ENCODE measurements around the gene MYO1B.

MYO1B gene

DNA sequence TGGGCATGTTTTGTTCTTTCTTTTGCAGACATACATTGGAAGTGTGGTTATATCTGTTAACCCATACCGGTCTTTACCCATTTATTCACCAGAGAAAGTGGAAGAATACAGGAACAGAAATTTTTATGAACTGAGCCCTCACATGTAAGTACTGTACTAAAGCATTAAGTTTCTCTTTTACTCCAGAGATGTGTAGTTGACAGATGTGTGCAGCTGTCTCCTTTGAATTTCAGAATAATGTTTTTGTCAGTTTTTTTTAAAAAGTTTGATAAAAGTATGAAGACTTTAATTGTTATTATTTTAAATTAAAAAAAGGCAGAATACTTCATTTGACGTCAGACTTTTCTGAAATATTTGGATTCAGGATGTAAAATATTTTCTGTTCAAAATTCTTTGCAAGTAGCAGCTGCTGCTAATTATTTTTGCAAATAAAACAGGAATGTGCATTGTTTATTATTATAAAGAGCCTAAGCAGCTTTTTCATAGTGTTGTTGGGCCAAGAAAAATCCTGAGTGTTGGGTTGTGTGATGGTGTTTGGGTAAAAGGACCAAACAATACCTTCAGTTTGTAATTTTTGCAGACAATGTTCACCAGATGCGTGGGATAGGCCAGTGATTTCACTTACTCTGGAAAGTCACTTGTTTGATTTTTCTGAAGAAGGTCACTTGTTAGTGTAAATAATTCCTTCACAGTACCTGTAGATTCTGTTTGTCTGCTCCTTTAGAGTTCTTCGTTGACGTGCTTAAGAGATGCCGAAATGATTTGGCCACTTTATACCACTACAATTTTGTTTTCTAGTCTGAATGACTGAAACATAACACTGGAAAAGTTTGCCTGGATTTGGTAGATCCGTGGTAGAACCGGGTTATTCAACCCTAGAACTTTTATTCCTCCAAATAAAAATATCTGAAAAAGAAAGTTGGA is 51.1 kb downstream of the MYO1B start:
- Mint-ChIP-seq H3K9me3 (no peaks in the 10 kb centered on the region), H3K27me3 (peaks cover 7% of the 10 kb centered on the region), H3K4me3 (no peak overlapping the region), H3K4me1 (no peaks in the 10 kb centered on the region), H3K27ac (ENCODE audit: low read depth) (no peak overlapping the region), H3K36me3 (ENCODE audit: insufficient read depth) (no peaks in the 10 kb centered on the region)
- ATAC-seq (replicated peaks; ENCODE audit: extremely low read depth, poor library complexity, severe bottlenecking) (no peak), DNase-seq (ENCODE audit: low spot score in 2 of 2) (no peak)

DNA sequence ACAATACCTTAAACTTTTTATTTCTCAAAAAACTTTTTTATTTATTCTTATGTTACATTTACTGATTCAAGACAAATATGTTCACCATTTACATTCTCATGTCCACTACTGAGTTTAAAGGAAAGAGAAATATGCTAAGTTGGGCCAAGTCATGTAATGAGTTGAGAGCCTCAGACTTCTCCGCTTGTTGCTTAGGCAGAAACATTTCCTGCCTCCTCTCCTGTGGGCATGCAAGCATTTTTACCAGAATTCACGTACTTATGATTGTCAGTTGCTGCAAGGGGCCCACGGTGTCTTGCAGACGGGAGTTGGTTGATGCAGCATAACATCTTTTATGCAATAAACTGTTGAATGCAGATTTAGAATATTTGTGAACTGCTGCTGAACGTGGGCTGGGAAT is 51.8 kb downstream of the MYO1B start:
- no peaks in the 10 kb centered on the region for H3K4me1 Mint-ChIP-seq
- H3K27ac Mint-ChIP-seq (ENCODE audit: low read depth): no peak overlapping the region
- H3K9me3 Mint-ChIP-seq: no peaks in the 10 kb centered on the region
- DNase-seq (ENCODE audit: low spot score in 2 of 2) (no peak), ATAC-seq (replicated peaks; ENCODE audit: extremely low read depth, poor library complexity, severe bottlenecking) (no peak)
- H3K27me3 Mint-ChIP-seq: peaks cover 14% of the 10 kb centered on the region
- H3K4me3 Mint-ChIP-seq: no peak overlapping the region
- no peaks in the 10 kb centered on the region for H3K36me3 Mint-ChIP-seq (ENCODE audit: insufficient read depth)

DNA sequence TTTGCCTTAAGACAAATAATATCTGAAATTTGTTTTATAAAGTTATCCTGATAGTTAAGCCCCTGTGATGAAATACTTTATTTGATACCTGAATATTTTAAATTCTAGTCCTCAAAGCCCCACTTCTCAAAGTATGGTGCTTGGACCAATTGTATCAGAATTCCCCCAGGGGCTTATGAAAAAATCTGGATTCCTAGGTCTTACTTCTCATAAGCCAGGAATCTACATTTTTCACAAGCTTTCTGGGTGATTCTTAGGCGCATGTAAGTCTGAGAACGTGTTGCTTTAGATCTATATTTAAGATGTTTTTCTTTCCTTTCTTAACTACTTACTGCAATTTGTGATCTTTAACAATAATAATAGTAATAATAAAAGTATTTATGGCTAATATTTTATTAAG is 53.1 kb downstream of the MYO1B start:
- Mint-ChIP-seq H3K36me3 (ENCODE audit: insufficient read depth) (no peaks in the 10 kb centered on the region), H3K27ac (ENCODE audit: low read depth) (no peak overlapping the region), H3K9me3 (no peaks in the 10 kb centered on the region), H3K4me3 (no peak overlapping the region), H3K4me1 (no peaks in the 10 kb centered on the region), H3K27me3 (peaks cover 18% of the 10 kb centered on the region)
- no peak for ATAC-seq (replicated peaks; ENCODE audit: extremely low read depth, poor library complexity, severe bottlenecking)
- DNase-seq (ENCODE audit: low spot score in 2 of 2): no peak

DNA sequence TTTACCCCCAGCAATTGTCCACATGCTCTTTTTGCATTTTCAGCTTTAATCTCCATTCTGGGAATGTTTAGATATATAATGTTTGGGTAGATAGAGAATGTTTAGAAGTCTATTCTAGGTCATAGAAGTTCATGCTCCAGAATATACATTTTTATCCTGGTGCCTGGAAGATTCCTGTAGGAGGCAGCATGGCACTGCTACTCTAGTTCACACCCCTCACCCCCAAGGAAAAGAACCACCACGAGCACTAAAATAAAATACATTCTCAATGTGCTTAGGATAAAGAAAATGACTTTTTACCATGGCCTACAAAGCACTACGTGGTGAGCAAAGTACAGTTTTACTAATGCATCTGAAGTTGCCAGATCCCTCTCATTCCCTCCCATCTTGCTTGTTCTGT is 53.8 kb downstream of the MYO1B start:
- no peaks in the 10 kb centered on the region for H3K4me1 Mint-ChIP-seq
- peaks cover 18% of the 10 kb centered on the region for H3K27me3 Mint-ChIP-seq
- no peaks in the 10 kb centered on the region for H3K36me3 Mint-ChIP-seq (ENCODE audit: insufficient read depth)
- DNase-seq (ENCODE audit: low spot score in 2 of 2): no peak
- no peak for ATAC-seq (replicated peaks; ENCODE audit: extremely low read depth, poor library complexity, severe bottlenecking)
- H3K9me3 Mint-ChIP-seq: no peaks in the 10 kb centered on the region
- no peak overlapping the region for H3K4me3 Mint-ChIP-seq
- no peak overlapping the region for H3K27ac Mint-ChIP-seq (ENCODE audit: low read depth)

DNA sequence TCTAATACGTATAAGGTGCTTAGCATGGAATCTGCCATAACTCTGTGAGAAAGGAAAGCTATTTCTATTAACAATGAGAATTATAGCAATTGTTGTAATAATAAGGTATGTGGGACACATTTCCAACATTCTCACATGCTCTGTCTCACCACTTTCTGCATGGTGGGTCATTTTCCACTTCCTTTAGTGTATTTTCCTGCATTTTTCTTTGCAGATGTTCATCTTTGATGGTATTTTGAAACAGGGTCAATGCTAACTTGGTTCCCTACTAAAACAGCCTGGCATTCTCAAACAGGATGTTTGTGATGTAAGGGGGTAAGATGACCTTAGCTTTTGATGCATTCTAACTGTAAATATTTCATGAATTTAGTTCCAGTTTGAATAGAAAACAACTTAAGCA is 54.7 kb downstream of the MYO1B start:
- no peak for DNase-seq (ENCODE audit: low spot score in 2 of 2)
- no peak overlapping the region for H3K27ac Mint-ChIP-seq (ENCODE audit: low read depth)

DNA sequence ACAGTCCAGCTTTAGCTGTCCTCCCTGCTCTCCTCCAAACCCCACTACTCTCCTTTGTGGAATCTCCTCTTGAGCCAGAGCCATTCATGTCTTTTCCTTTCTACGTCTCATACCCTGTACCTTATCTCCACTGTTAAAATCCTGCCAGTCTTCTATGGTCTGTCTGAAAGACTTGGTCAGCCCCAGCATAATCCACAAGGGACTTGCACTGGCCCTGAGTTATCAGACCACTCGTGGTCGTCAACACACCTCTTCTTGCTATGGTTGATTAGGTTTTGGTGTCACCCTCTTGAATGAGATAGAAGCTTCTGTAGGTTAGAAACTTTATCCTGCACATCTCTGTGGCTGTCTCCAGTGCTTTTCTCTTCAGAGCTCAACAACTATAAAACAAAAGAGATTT is 56.8 kb downstream of the MYO1B start:
- H3K9me3 Mint-ChIP-seq: no peaks in the 10 kb centered on the region
- H3K4me3 Mint-ChIP-seq: no peak overlapping the region
- H3K4me1 Mint-ChIP-seq: no peaks in the 10 kb centered on the region
- peaks cover 26% of the 10 kb centered on the region for H3K27me3 Mint-ChIP-seq
- ATAC-seq (replicated peaks; ENCODE audit: extremely low read depth, poor library complexity, severe bottlenecking) (no peak), DNase-seq (ENCODE audit: low spot score in 2 of 2) (no peak)
- no peaks in the 10 kb centered on the region for H3K36me3 Mint-ChIP-seq (ENCODE audit: insufficient read depth)
- no peak overlapping the region for H3K27ac Mint-ChIP-seq (ENCODE audit: low read depth)

More for the DNA sequence above, 54.7 kb downstream of the MYO1B start:
- ATAC-seq (replicated peaks; ENCODE audit: extremely low read depth, poor library complexity, severe bottlenecking): no peak
- no peaks in the 10 kb centered on the region for H3K4me1 Mint-ChIP-seq
- no peak overlapping the region for H3K4me3 Mint-ChIP-seq
- no peaks in the 10 kb centered on the region for H3K36me3 Mint-ChIP-seq (ENCODE audit: insufficient read depth)
- peaks cover 18% of the 10 kb centered on the region for H3K27me3 Mint-ChIP-seq
- no peaks in the 10 kb centered on the region for H3K9me3 Mint-ChIP-seq

DNA sequence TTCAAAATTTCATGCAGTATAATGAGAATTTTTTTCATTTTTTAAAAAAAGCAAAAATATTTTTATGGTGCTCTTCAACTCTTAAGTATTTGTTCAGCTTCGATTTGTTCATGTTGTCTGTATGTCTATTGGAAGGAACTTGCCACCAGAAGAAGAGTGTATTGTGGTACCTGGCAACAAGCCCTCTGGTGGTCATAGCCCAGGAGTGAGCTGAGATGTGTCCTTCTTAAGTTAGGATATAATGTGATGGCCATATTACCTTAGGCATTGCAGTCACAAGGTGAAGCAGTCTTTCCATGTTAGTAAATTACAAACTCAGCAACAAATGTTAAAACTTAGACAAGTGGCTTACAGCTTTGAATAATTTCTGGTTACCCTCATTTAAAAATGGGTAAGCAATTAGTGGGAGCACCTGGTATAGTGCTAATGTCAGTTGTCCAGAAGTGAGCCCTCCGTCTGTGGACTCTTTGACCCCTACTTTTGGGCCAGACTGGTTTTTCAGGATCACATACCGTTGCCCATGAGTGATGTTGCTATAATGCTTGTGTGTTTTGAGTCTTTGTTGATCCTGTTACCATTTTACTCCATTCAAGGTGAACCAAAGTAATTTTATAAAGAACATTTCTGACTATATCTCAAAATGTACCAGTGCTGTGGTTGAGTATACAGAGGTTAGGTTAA is 57.4 kb downstream of the MYO1B start:
- no peaks in the 10 kb centered on the region for H3K4me1 Mint-ChIP-seq
- H3K9me3 Mint-ChIP-seq: no peaks in the 10 kb centered on the region
- H3K4me3 Mint-ChIP-seq: no peak overlapping the region
- no peak for ATAC-seq (replicated peaks; ENCODE audit: extremely low read depth, poor library complexity, severe bottlenecking)
- peaks cover 26% of the 10 kb centered on the region for H3K27me3 Mint-ChIP-seq
- no peaks in the 10 kb centered on the region for H3K36me3 Mint-ChIP-seq (ENCODE audit: insufficient read depth)
- no peak for DNase-seq (ENCODE audit: low spot score in 2 of 2)
- no peak overlapping the region for H3K27ac Mint-ChIP-seq (ENCODE audit: low read depth)

DNA sequence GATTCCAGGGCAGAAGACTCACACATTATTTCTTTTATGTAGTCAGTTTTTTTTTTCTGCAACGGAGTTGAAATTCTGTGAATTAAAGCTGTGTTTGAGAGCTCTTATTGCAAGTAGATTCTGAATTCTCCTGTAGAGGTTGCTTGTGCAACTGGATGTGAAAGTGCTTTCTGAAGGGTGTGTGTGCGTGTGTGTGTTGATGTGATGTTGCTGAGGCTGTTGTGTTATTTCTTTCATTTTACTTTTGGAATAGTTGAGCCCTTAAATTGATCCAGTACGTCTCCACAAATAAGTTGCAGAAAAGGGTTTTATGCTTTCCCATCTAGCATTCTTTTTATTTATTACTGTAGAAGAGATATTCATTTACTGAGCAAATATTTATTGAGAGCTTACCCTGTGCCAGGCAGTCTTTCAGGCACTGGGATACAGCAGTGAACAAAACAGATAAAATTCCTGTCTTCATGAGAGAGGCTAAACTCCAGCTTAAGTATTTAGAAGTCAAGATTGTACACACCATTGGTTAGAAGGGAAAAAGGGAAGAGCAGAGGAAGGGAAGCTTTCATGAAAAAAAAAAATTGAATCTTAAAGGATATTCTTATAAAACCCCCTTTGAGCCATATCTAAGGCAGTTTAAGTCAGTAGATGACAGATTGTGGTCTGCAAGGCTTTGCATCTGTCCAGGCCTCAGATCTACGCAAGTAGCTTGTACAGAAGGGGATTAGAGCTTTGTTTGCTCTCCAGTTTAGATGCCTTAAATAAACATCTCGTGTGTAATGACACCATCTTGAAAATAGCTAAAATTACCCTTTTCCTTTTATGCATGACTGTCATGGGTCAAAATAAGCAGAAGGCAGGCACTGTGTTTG is 58.2 kb downstream of the MYO1B start:
- no peak for DNase-seq (ENCODE audit: low spot score in 2 of 2)
- Mint-ChIP-seq H3K27me3 (peaks cover 26% of the 10 kb centered on the region), H3K36me3 (ENCODE audit: insufficient read depth) (no peaks in the 10 kb centered on the region)

DNA sequence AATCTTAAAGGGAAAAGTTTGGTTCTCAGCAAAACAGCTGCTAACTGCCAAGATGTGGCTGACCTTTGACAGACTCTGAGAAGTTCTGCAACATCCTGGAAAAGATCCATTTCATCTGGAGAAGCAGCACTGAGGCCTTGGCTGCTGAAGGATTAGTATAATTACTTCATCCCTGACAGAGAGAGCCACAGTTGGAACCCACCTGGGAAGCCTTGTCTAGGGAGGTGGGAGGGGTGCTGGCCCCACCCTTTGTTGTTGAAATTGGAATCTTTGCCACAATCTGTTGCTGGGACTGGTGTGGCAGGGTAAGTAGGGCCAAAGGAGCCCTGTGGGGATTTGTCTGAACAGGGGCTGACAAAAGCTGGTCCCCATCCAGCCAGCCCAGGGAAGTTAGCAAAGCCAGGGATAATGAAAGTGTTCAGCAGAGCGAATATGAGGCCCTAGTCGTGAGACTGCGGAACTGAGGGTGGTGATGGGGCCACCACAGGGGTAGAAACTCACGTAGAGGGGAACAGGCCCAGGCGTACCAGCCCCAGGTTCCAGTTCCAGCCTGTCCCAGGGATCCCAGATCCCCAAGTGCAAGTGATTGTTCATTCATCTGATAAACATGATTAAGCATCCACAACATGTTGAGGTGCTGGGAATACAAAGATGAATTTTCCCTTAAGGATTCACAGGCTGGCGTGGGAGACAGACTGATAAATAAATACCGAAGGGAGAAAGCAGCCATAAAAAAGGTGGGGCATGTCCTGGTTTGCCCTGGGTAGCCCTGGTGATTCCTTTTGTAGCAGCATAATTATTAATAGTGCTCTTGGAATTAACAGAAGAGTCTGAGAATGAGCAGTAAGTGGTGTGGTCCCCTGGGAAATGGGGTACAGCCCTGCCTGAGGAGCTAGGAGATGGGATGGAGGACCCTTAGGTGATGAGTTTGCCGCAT is 60.0 kb downstream of the MYO1B start:
- DNase-seq (ENCODE audit: low spot score in 2 of 2) (no peak), ATAC-seq (replicated peaks; ENCODE audit: extremely low read depth, poor library complexity, severe bottlenecking) (no peak)
- H3K27me3 Mint-ChIP-seq: peaks cover 26% of the 10 kb centered on the region
- no peak overlapping the region for H3K27ac Mint-ChIP-seq (ENCODE audit: low read depth)
- no peaks in the 10 kb centered on the region for H3K4me1 Mint-ChIP-seq
- peaks cover under 1% of the 10 kb centered on the region for H3K36me3 Mint-ChIP-seq (ENCODE audit: insufficient read depth)
- no peaks in the 10 kb centered on the region for H3K9me3 Mint-ChIP-seq
- H3K4me3 Mint-ChIP-seq: no peak overlapping the region

More for the DNA sequence above, 58.2 kb downstream of the MYO1B start:
- no peak for ATAC-seq (replicated peaks; ENCODE audit: extremely low read depth, poor library complexity, severe bottlenecking)
- H3K9me3 Mint-ChIP-seq: no peaks in the 10 kb centered on the region
- no peaks in the 10 kb centered on the region for H3K4me1 Mint-ChIP-seq
- H3K27ac Mint-ChIP-seq (ENCODE audit: low read depth): no peak overlapping the region
- H3K4me3 Mint-ChIP-seq: no peak overlapping the region

DNA sequence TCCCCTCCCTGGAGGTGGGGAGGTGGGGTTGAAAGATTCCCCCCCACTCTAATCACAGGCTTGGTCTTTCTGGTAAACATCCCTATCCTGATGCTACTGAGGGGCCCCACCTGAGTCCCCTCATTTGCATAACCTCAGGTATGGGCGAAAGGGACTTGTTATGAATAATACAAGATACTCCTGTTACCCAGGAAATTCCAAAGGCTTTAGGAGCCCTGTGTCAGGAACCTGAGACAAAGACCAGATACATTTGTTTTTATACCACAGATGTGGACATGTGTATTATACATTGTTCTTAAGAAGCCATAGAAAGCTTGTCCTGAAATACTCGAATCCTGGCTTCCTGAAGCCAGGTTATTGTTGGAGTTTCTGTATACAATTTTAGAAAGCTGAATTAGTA is 62.8 kb downstream of the MYO1B start:
- DNase-seq (ENCODE audit: low spot score in 2 of 2) (no peak), ATAC-seq (replicated peaks; ENCODE audit: extremely low read depth, poor library complexity, severe bottlenecking) (no peak)
- Mint-ChIP-seq H3K36me3 (ENCODE audit: insufficient read depth) (peaks cover 2% of the 10 kb centered on the region), H3K4me3 (no peak overlapping the region), H3K27ac (ENCODE audit: low read depth) (no peak overlapping the region), H3K9me3 (no peaks in the 10 kb centered on the region), H3K27me3 (peaks cover 8% of the 10 kb centered on the region), H3K4me1 (no peaks in the 10 kb centered on the region)

DNA sequence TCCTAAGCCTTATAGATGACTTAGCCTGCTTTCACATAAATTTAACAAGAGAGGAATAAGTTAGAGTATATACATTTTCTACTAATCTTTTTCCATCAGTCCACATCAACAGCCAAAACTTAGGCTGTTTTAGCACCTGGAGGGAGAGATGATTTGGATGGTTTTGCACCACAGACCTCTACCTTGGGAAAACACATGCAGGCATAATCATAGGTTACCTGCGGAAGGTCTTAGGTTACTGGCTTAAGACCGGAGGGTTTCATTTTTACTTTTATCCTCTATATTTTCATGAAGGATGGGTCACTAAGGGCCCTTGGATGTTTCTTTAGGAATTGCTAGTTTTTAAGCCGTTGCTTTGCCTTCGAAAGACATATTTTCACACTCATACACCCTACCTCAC is 66.0 kb downstream of the MYO1B start:
- H3K4me3 Mint-ChIP-seq: no peak overlapping the region
- ATAC-seq (replicated peaks; ENCODE audit: extremely low read depth, poor library complexity, severe bottlenecking) (no peak), DNase-seq (ENCODE audit: low spot score in 2 of 2) (no peak)
- no peaks in the 10 kb centered on the region for H3K9me3 Mint-ChIP-seq
- H3K27me3 Mint-ChIP-seq: peaks cover 19% of the 10 kb centered on the region
- peaks cover 2% of the 10 kb centered on the region for H3K36me3 Mint-ChIP-seq (ENCODE audit: insufficient read depth)
- no peak overlapping the region for H3K27ac Mint-ChIP-seq (ENCODE audit: low read depth)
- H3K4me1 Mint-ChIP-seq: no peaks in the 10 kb centered on the region

DNA sequence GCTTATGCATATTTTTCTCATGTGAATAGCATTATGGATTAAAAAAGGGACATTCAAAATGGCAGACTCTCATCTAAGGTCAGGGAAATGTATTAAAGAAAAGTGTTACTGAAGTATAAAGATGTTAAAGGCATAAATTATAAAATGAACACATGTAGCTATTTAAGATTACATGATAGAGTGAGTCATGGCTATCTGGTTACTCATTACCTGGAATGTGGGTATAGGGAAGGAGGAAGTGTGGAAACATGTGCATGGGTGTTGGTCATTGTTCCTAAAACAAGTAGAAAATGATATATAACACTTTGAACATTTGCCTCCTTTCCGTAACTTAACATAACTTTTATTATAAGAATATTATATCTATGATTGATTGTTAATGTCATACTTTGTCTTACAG is 66.4 kb downstream of the MYO1B start:
- ATAC-seq (replicated peaks; ENCODE audit: extremely low read depth, poor library complexity, severe bottlenecking) (no peak), DNase-seq (ENCODE audit: low spot score in 2 of 2) (no peak)
- H3K9me3 Mint-ChIP-seq: no peaks in the 10 kb centered on the region
- peaks cover 2% of the 10 kb centered on the region for H3K36me3 Mint-ChIP-seq (ENCODE audit: insufficient read depth)
- no peak overlapping the region for H3K4me3 Mint-ChIP-seq
- H3K27me3 Mint-ChIP-seq: peaks cover 23% of the 10 kb centered on the region
- no peak overlapping the region for H3K27ac Mint-ChIP-seq (ENCODE audit: low read depth)
- no peaks in the 10 kb centered on the region for H3K4me1 Mint-ChIP-seq

All from central memory CD8-positive, alpha-beta T cell (primary cell).